ENCODE data around the gene EDC4.

EDC4 gene

GRCh38 chr16:67886387-67886786, 13.5 kb downstream of the EDC4 start:
- no peak for DNase-seq (ENCODE audit: low spot score)
- no peak for TF ChIP-seq CTCF (IDR thresholded peaks at IDR 0.05; ENCODE audit: extremely low read depth, insufficient read depth, missing control alignments)
- in situ Hi-C loops (cut with MboI; ENCODE audit: low pct_unique_long_range_greater_than_20kb, low sequenced_read_pairs, unreplicated experiment): no loop called here

GRCh38 chr16:67888331-67888730, 15.5 kb downstream of the EDC4 start:
- no peak for TF ChIP-seq CTCF (IDR thresholded peaks at IDR 0.05; ENCODE audit: extremely low read depth, insufficient read depth, missing control alignments)
- in situ Hi-C loops (cut with MboI; ENCODE audit: low pct_unique_long_range_greater_than_20kb, low sequenced_read_pairs, unreplicated experiment): no loop called here
- no peak for DNase-seq (ENCODE audit: low spot score)

- in situ Hi-C loops (cut with MboI; ENCODE audit: low pct_unique_long_range_greater_than_20kb, low sequenced_read_pairs, unreplicated experiment): no loop called here
- no peak for TF ChIP-seq CTCF (IDR thresholded peaks at IDR 0.05; ENCODE audit: extremely low read depth, insufficient read depth, missing control alignments)
Observed at GRCh38 chr16:67892375-67892774, 19.5 kb downstream of the EDC4 start.

GRCh38 chr16:67892899-67893742, 20.3 kb downstream of the EDC4 start, which contains the start of gene PSKH1:
Gene PSKH1, plus strand, starts transcription at chr16:67893254. Its CDS starts 15,496 bp downstream, at chr16:67908750.
- no peak for TF ChIP-seq CTCF (IDR thresholded peaks at IDR 0.05; ENCODE audit: extremely low read depth, insufficient read depth, missing control alignments)
- DNase-seq (ENCODE audit: low spot score): peak; percentile 100
- in situ Hi-C loops (cut with MboI; ENCODE audit: low pct_unique_long_range_greater_than_20kb, low sequenced_read_pairs, unreplicated experiment): no loop called here

More at GRCh38 chr16:67892375-67892774, 19.5 kb downstream of the EDC4 start:
- no peak for DNase-seq (ENCODE audit: low spot score)

- no peak for DNase-seq (ENCODE audit: low spot score)
- in situ Hi-C loops (cut with MboI; ENCODE audit: low pct_unique_long_range_greater_than_20kb, low sequenced_read_pairs, unreplicated experiment): no loop called here
- no peak for TF ChIP-seq CTCF (IDR thresholded peaks at IDR 0.05; ENCODE audit: extremely low read depth, insufficient read depth, missing control alignments)
Observed at GRCh38 chr16:67893743-67894399, 21.0 kb downstream of the EDC4 start.

GRCh38 chr16:67897231-67897630, 24.4 kb downstream of the EDC4 start:
- no peak for TF ChIP-seq CTCF (IDR thresholded peaks at IDR 0.05; ENCODE audit: extremely low read depth, insufficient read depth, missing control alignments)
- no peak for DNase-seq (ENCODE audit: low spot score)
- in situ Hi-C loops (cut with MboI; ENCODE audit: low pct_unique_long_range_greater_than_20kb, low sequenced_read_pairs, unreplicated experiment): no loop called here

All from GM13977 (cell line).